T-helper 2 cell (primary cell): Measurements from ENCODE around the gene GNAQ.

Source experiments
- DNase-seq, 5 experiments: peaks; one replicate each; pipeline versions ENCODE4 v3.0.0 to v3.0.0-alpha.2; 2012 to 2022
- total RNA-seq, 2 donors: gene quantifications; one replicate each; lab custom pipeline; 2026; lab: John Stamatoyannopoulos, UW

Gene GNAQ
- 149 to 161 reads per million in 2 donors for total RNA-seq

DNA sequence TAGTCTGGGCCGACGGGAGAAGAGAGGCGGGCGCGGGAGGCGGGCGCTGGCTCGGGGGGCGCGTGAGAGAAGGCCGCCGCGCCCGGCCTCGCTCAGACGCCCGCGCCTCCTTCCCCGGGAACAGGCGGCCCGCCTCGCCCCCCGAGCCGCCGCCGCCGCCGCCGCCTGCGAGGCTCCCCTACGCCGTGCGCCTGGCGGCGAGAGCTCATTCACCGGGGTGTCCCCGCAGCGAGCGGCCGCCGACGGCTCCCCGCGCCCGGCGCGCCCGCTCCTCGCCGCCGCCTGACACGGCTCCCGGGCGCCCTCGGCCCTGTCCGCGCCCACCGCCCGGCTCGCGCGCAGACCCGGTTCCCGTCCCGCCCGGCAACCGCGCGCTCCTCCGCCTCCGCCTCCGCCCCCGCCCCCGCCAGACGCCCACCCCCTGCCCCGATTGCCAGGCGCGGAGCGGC is at the start of gene GNAQ:
TSS of gene GNAQ (minus strand) at position 368 of the 449 bp plus-strand sequence. CDS start 576 bp downstream, outside the sequence.
- DNase-seq: peak in 1 of 5 experiments; percentile 5

GRCh38 chr9:78074385-78075291 is 43.0 kb upstream of the GNAQ start:
- peak in 1 of 5 experiments; percentile 85 for DNase-seq

- no peak for DNase-seq
These were observed 42.1 kb upstream of the GNAQ start for GRCh38 chr9:78073722-78074121.

GRCh38 chr9:78072586-78073199 is 41.1 kb upstream of the GNAQ start:
- DNase-seq: peak in 1 of 5 experiments; percentile 65

DNA sequence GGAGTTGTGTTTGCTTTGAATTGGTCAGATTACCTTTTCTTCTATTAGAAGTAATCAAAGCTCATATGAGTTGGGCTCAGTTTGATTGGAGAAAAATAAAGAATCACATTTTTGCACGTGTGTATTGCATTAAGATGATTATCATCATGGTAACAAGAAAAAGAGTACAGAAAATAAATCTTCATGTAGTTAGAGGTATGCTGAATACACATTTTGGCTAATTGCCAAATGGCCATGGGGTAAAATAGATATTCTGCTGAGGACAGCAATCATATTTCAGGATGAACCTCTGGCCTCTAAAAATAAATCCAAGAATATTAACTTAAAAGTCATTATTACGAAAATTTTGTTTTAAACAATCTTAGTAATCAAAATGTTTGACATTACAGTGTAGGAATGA is 38.9 kb upstream of the GNAQ start:
- no peak for DNase-seq

GRCh38 chr9:78064075-78064474 is 32.5 kb upstream of the GNAQ start:
- no peak for DNase-seq

DNA sequence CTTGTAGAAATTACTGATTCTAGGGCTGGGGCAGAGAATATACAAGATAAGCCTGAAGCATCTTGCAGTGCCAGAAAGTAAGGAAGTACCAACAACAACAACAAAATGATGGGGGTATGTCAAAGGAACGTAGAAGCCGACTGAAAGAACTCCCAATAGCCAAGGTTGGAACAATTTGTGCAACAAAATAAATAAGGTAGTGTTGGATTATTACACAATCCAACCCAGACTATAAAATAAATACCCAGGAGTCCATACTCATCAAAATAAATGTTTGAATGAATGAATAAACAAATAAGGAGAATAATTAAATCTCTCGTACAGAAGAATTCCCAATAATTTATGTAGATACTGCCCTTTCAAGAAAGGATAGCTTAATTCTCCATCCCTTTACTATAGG is 31.1 kb upstream of the GNAQ start:
- no peak for DNase-seq

DNA sequence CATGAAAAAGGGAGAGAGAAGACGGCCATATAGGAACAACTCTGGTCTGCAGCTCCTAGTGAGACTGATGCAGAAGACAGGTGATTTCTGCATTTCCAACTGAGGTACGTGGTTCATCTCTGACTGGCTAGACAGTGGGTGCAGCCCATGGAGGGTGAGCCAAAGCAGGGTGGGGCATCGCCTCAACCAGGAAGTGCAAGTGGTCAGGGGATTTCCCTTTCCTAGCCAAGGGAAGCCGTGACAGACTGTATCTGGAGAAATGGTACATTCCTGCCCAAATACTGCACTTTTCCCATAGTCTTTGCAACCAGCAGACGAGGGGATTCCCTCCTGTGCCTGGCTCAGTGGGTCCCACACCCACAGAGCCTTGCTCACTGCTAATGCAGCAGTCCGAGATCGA is 22.6 kb upstream of the GNAQ start:
- DNase-seq: peak in 3 of 5 experiments; percentile 12 to 68 (median 26)

DNA sequence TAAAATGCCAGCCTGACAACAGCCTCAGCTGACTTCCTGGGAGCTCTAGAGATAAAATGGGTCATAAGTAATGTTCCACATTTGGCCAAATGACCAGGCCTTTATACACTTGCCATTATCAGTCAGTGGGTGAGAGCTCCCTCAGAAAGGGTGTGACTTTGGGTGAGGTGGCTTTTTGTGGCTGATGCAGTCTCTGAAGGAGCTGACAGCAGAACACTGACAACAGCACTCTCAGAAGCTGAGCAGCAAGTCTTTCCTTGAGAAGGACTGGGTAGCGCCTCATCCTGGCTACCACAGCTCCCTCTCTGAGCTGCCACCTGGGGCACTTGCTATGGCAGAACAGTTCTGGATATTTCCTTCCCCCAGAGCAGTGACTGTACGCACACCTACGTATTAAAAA is 22.0 kb upstream of the GNAQ start:
- peak in 1 of 5 experiments; percentile 66 for DNase-seq

DNA sequence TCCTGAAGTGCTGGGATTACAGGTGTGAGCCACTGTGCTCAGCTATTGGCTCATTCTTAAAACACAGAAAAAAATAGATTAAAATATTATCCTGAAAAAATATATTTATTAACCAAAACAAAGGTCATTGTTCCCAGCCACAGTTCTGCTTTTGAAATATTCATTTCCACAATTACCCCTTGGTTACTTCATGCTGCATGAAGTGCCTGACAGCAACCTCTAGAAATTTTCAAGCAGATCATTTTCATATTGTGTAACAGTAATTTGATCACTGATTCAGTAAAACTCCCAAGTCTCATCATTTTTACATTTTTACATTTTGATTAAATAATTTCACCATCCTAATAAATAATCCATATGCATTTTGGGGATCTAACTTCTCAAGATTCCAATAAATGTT is 18.8 kb upstream of the GNAQ start:
- DNase-seq: no peak

DNA sequence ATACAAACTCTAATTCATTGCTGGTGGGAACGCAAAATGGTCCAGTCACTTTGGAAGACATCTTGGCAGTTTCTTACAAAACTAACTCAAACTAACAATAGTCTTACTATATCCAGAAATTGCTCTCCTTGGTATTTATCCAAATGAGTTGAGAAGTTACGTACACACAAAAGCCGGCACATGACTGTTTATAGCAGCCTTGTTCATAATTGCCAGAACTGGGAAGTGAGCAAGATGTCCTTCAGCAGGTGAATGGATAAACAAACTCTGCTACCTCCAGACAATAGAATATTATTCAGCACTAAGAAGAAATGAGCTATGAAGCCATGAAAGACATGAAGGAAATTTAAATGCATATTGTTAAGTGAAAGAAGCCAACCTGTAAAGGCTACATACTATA is 17.9 kb upstream of the GNAQ start:
- DNase-seq: no peak

GRCh38 chr9:78047106-78047505 is 15.5 kb upstream of the GNAQ start:
- no peak for DNase-seq

- DNase-seq: no peak
These were observed 14.5 kb upstream of the GNAQ start for GRCh38 chr9:78046112-78046511.

GRCh38 chr9:78044886-78045285 is 13.3 kb upstream of the GNAQ start:
- no peak for DNase-seq

DNA sequence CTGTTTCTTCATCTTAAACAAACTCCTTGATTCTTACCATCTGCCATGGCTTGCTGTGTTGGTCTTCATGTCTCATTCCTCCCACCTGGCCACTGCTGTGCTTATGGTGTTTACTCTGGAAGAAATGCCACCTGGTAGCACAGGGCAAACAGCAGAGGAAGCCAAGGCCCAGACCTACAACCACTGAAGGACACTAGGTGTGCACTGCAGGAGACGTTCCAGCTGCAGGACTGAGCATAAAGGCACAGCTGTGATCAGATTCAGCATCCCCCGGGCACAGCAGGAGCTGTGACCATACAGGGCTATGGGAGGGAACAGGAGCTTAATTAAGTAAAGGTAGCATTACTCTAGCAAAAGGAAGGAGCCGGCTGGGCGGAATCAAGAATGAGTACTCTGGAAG is 12.6 kb upstream of the GNAQ start:
- no peak for DNase-seq

DNA sequence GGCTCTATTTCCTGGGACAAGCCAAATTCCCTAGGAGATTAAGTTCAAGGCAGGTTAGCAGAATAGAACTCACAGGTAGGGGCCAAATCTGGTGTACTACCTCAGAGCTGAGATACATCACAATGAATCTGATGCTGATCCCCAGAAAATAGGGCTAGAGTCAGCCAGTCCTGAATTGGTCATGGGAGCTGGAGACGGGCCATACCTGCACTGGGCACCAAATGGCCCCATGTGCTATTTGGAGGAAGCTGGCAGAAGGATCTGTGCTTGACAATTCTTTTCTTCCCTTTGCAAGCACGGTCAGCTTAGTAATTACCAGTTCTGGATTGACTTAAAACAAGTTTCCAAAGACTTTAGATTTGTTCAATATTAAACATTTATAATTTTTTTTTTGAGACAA is 10.4 kb upstream of the GNAQ start:
- DNase-seq: no peak

GRCh38 chr9:78040726-78041125 is 9.1 kb upstream of the GNAQ start:
- no peak for DNase-seq

DNA sequence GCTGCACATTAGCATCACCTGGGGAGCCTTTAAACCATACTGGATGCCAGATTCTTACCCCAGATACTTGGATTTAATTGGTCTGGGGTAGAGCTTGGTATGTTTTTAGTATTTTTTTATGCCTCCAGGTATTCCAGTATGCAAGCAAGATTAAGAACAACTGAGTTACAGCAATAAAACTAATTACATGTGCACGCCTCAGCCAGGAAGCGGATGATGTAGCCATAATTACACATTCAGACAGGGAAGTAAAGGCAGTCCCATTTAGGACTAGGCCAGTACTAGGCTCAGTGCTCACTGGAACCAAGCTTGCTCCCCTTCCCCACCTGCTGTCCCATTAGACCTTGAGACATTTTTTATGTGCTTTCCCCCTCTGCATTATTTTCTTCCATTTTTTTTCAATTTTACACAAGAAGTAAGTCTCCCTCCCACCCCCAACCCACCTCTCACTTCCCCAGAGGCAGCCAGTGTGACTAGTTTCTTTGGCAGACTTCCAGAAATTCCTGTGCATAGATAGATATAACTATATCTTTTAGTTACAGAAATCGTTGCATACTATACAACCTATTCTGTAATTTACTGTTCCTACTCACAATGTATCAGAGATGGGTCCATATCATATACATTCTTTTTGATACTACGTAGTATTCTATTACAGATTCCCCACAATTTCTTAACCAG is 7.1 kb upstream of the GNAQ start:
- no peak for DNase-seq

GRCh38 chr9:78035383-78035993 is 3.9 kb upstream of the GNAQ start:
- peak in 4 of 5 experiments; percentile 14 to 83 (median 29) for DNase-seq

- no peak for DNase-seq
These were observed 2.3 kb upstream of the GNAQ start for GRCh38 chr9:78033870-78034269.

GRCh38 chr9:78032730-78033457 is 1.3 kb upstream of the GNAQ start:
- peak in 1 of 5 experiments; percentile 65 for DNase-seq
